Activated naive CD4-positive, alpha-beta T cell treated with anti-CD3 and anti-CD28 coated beads, Interleukin-2, amount 50 U/mL, for 24 hours (primary cell): ENCODE measurements around the gene PFN1.
A peak's percentile ranks its signal among the peaks of the same experiment; 100 is the strongest.

Source experiments
- H3K27ac Mint-ChIP-seq: one replicate; pipeline ENCODE4 v1.8.0; 2021; ENCODE audit warnings: mild to moderate bottlenecking, mixed read lengths
- H3K27me3 Mint-ChIP-seq: one replicate; pipeline ENCODE4 v1.8.0; 2021; ENCODE audit warnings: mixed read lengths
- H3K36me3 Mint-ChIP-seq: one replicate; pipeline ENCODE4 v1.8.0; 2021; ENCODE audit warnings: mixed read lengths
- H3K4me1 Mint-ChIP-seq: one replicate; pipeline ENCODE4 v1.8.0; 2021; ENCODE audit warnings: mixed read lengths
- H3K4me3 Mint-ChIP-seq: one replicate; pipeline ENCODE4 v1.8.0; 2021; ENCODE audit warnings: mild to moderate bottlenecking, mixed read lengths
- H3K9me3 Mint-ChIP-seq: one replicate; pipeline ENCODE4 v1.8.0; 2021; ENCODE audit warnings: mixed read lengths

The PFN1 gene

DNA sequence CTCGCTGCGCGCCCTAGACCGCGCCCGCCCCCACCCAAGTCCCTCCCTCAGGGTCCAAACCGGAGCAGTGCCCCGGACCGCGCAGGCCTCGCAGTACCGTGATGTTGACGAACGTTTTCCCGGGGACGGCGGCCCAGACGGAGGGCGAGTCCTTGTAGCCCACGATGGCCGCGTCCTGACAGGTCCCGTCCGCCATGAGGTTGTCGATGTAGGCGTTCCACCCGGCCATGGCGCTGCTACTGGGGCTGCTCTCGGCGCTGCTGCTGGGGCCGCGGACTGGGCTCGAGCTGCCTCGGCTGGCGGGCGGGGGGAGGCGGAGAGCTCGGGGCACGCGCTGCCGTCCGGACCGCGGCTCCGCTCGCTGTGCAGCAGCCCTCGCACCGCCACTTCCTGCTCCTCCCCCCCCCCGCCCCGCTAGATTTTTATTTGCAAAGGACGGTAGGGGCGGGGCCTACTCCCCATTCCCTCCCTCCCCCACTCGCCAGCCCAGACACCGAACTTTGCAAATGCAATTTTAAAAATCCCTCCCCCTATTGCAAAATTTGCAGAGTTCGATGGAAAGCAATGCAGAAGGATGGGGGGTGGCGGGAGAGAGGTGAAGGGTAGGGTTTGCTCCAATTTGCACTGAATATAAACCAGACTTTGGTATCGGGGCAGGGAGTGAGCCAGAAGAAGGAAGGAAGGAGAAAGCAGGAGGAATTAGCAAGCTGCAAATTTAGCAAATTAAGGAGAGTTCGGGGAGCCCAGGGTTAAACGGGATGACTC is at the start of gene PFN1:
PFN1 (minus strand) TSS at position 365 of the 765 bp plus-strand sequence; CDS start at position 229, 136 bp downstream.
- Mint-ChIP-seq H3K27ac (peak within 1 kb of the TSS; percentile 100), H3K9me3 (no peaks in the 10 kb centered on the region), H3K4me3 (peak within 1 kb of the TSS; percentile 100), H3K27me3 (no peaks in the 10 kb centered on the region), H3K36me3 (peaks cover 22% of the 10 kb centered on the region), H3K4me1 (peaks cover 38% of the 10 kb centered on the region)

- H3K27ac Mint-ChIP-seq = peak within 1 kb of the TSS; percentile 68
- peaks cover 20% of the 10 kb centered on the region for H3K4me1 Mint-ChIP-seq
- H3K4me3 Mint-ChIP-seq = peak within 1 kb of the TSS; percentile 87
- no peaks in the 10 kb centered on the region for H3K27me3 Mint-ChIP-seq
- no peaks in the 10 kb centered on the region for H3K9me3 Mint-ChIP-seq
- H3K36me3 Mint-ChIP-seq = no peaks in the 10 kb centered on the region
Observed at GRCh38 chr17:4997302-4998026, 49.1 kb upstream of the PFN1 start, which contains the start of the genes INCA1 and KIF1C. TSS of gene INCA1 (minus strand) at chr17:4997522. CDS start at chr17:4994437, 3,085 bp downstream. TSS of gene KIF1C (plus strand) at chr17:4997950. CDS start at chr17:5000247, 2,297 bp downstream.

DNA sequence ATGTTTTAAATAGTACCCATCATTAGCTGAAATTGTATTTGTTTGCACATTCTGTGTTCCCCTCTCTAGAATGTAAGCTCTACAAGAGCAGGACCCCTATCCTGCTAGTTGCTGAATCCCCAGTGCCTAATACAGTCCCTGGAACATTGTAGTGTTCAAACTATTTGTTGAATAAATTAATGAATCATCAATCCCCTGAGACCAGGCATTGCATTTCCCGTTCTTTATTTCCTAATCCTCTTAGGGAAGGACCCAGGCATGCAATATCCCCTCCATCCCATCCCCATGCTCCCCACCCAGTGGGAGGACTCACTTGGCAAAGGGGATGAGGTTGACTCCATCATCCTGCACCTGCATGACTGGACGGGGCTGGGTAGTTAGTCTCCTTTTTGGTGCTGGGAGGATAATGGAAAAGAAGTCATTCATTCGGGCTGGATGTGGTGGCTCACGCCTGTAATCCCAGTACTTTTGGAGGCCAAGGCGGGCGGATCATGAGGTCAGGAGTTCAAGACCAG is 45.8 kb upstream of the PFN1 start:
- Mint-ChIP-seq H3K9me3 (no peaks in the 10 kb centered on the region), H3K4me1 (peaks cover 26% of the 10 kb centered on the region), H3K36me3 (no peaks in the 10 kb centered on the region), H3K4me3 (no peak overlapping the region), H3K27ac (no peak overlapping the region), H3K27me3 (no peaks in the 10 kb centered on the region)

DNA sequence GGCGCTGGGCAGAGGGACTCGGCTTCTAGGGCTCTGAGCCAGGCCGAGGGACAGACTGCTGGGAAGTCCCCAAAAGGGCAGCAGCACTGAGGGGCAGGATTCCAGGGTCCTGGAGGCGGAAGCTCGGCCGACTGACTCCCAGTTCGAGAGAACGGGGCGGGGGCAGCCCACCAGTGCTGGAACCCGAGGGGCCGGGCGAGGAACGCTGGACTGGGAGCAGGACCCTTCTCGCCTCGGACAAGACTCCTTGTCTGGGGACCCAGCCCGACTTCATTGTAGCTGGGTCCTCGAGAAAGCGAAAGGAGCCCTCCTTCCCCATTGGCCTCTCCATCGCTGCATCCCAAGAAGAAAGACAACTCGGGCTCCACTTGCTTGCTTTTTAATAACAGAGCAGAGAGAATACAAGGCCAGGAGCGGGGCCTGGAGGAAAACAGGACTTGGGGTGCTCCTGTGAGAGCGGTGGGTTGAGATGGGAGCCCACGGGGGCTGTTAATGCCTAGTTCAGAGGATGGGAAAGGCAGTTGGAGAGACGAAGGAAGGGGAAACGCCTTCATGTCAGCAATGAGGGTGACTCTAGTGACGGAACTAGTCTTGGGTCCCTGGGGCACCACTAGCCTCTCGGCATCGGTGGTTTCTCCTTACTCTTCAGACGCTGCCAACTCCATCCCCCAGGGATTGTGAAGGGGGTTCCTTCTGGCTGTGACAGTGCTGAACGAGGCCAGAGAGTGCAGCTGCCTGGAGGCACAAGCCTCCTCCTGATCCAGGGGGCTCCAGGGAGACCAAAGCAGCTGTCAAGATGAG is 39.6 kb upstream of the PFN1 start:
- no peaks in the 10 kb centered on the region for H3K27me3 Mint-ChIP-seq
- peak overlapping the region; percentile 90 for H3K27ac Mint-ChIP-seq
- H3K9me3 Mint-ChIP-seq = no peaks in the 10 kb centered on the region
- peak overlapping the region; percentile 98 for H3K4me3 Mint-ChIP-seq
- peaks cover 45% of the 10 kb centered on the region for H3K4me1 Mint-ChIP-seq
- no peaks in the 10 kb centered on the region for H3K36me3 Mint-ChIP-seq

DNA sequence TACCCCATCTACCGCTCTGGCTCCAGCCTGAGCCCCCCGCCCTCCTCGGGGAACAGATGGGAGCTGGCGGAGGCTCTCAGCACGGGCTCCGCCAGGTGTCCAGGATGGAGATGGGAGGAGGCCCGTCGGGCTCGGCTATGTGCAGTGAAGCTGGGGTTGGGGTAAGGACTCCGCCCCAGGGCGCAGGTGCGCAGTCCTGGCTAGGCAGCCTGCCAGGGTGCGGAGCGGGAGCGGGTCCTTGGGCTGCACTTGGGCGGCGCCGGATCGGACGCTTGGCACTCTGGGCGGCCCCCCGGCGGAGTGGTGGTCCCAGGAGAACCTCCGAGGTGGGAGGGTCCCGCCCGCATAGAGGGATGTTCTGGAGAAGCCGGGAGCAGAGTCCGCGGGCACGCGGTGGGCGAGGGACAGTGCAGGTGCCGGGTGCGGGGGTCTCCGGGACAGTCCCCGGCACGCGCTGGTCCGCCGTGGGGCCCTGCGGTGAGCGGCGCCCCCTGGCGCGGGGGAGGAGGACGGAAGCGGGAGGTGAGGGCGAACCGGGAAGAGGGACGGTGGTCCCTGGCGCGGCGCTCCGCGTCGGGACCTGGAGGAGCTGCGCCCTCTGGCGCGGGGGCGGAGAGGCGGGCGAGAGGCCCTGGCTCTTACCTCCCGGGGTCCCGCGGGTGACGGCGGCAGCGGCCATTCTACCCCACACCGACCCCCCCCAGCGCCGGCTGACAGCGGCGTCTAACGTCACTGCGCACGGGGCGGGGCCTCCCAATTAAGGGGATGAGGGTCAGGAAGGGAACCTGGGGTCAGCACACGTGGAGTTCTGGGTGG is 38.8 kb upstream of the PFN1 start, which contains the start of gene CAMTA2:
CAMTA2 (minus strand) TSS at position 725 of the 816 bp plus-strand sequence. CDS start 1,453 bp downstream, outside the sequence.
- no peaks in the 10 kb centered on the region for H3K27me3 Mint-ChIP-seq
- peak within 1 kb of the TSS; percentile 98 for H3K4me3 Mint-ChIP-seq
- peaks cover 3% of the 10 kb centered on the region for H3K36me3 Mint-ChIP-seq
- peaks cover 49% of the 10 kb centered on the region for H3K4me1 Mint-ChIP-seq
- H3K9me3 Mint-ChIP-seq = no peaks in the 10 kb centered on the region
- H3K27ac Mint-ChIP-seq = peak within 1 kb of the TSS; percentile 90

- H3K9me3 Mint-ChIP-seq = no peaks in the 10 kb centered on the region
- H3K27ac Mint-ChIP-seq = peak overlapping the region; percentile 87
- peaks cover 3% of the 10 kb centered on the region for H3K36me3 Mint-ChIP-seq
- H3K4me1 Mint-ChIP-seq = peaks cover 44% of the 10 kb centered on the region
- H3K4me3 Mint-ChIP-seq = peak overlapping the region; percentile 98
- H3K27me3 Mint-ChIP-seq = no peaks in the 10 kb centered on the region
Observed at GRCh38 chr17:4986403-4986802, 38.1 kb upstream of the PFN1 start.

DNA sequence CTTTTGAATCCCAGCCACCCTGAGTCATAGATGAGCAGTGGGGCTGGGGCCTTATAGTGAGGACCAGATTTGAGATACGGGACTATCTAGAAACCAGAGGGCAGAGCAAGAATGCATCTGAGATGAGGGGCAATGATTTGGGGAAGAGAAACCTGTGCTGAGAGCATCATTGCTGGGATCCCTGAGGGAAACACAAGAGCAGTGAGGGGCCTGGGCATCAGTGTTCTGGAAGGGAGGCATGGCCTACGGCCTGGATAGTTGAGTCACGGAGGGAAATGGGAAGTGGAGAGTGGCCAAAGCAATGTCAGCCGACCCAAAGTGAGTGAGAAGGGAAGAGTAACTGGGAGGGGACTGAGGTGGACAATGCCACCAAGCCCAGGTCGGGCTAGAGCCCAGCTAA is 34.0 kb upstream of the PFN1 start:
- no peaks in the 10 kb centered on the region for H3K9me3 Mint-ChIP-seq
- peaks cover 14% of the 10 kb centered on the region for H3K36me3 Mint-ChIP-seq
- H3K27ac Mint-ChIP-seq = no peak overlapping the region
- no peaks in the 10 kb centered on the region for H3K27me3 Mint-ChIP-seq
- H3K4me3 Mint-ChIP-seq = no peak overlapping the region
- H3K4me1 Mint-ChIP-seq = peaks cover 35% of the 10 kb centered on the region

DNA sequence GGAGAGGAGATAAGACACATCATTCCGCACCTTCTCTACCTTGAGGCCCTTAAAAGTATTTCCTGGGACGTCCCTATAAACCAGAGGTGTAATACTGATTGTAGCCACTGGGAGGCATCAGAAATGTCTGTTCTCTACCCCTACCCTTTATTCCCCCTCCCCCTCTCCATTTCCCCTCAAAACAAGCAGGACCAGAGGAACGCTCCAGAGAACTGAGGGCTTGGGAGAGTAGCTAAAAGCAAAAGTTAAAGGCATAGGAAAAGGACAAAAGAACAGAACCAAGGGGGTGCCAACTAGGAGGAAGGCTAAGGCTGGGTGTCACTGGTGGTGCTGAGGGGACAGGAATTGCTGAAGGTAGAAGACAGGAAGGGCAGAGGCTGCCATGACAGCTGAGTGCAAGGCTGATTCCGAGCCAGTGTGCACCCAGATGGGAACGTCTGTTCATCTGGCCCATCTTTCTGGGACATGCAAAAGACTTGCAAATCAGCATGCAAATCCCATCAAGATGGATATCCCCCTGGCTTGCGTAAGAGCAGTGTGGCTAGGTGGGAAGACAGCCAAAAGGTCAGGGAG is 32.4 kb upstream of the PFN1 start:
- Mint-ChIP-seq H3K4me3 (peak overlapping the region; percentile 45), H3K4me1 (peaks cover 24% of the 10 kb centered on the region), H3K36me3 (peaks cover 14% of the 10 kb centered on the region), H3K9me3 (no peaks in the 10 kb centered on the region), H3K27ac (peak overlapping the region; percentile 88), H3K27me3 (no peaks in the 10 kb centered on the region)

- no peaks in the 10 kb centered on the region for H3K27me3 Mint-ChIP-seq
- H3K27ac Mint-ChIP-seq = no peak overlapping the region
- no peaks in the 10 kb centered on the region for H3K9me3 Mint-ChIP-seq
- H3K4me3 Mint-ChIP-seq = no peak overlapping the region
- H3K36me3 Mint-ChIP-seq = peaks cover 19% of the 10 kb centered on the region
- peaks cover 21% of the 10 kb centered on the region for H3K4me1 Mint-ChIP-seq
Observed at GRCh38 chr17:4978726-4979125, 30.4 kb upstream of the PFN1 start.

GRCh38 chr17:4974115-4974670 is 25.9 kb upstream of the PFN1 start:
- Mint-ChIP-seq H3K36me3 (peaks cover 18% of the 10 kb centered on the region), H3K27me3 (no peaks in the 10 kb centered on the region), H3K4me1 (peaks cover 26% of the 10 kb centered on the region), H3K27ac (peak overlapping the region; percentile 76), H3K4me3 (no peak overlapping the region), H3K9me3 (no peaks in the 10 kb centered on the region)

DNA sequence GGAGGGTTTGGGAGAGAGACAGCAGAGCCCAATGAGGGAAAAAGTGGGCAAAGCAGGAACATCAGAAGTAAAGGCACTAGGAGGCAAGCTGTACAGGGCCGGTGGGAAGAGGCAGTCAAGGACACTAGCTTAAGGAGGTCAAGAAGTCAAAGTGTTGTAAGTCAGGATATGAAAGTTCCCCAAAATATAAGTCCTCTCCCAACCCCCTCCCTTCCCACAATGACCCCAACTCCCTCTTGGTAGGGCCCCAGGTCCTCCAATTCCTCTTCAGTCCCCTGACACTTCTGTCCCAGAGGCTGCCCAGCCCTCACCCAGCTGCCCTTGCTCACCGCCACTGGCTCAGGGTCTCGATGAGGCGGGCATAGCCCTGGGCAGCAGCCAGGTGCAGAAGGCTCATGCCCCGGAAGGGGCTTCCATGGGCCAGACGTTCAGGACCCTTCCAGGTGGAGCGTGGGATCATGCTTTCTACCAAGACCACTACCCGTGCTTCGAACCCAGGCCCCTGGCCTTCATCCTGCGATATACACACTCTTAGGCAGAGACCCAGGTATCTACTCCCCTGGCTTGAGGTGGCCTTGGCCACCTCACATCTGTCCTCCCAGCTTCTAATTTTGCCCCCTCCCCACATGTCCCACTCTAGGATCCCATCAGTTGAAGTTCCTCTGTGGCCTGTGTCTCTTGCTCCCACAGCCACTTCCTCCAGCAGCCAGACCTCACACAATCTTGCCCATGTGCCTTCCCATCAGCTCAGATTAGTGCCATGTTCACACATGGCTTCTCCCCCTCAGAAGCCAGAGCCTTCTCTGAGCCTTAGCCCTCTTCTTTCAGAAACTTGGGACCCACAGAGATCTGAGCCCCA is 25.2 kb upstream of the PFN1 start:
- peak overlapping the region; percentile 35 for H3K27ac Mint-ChIP-seq

DNA sequence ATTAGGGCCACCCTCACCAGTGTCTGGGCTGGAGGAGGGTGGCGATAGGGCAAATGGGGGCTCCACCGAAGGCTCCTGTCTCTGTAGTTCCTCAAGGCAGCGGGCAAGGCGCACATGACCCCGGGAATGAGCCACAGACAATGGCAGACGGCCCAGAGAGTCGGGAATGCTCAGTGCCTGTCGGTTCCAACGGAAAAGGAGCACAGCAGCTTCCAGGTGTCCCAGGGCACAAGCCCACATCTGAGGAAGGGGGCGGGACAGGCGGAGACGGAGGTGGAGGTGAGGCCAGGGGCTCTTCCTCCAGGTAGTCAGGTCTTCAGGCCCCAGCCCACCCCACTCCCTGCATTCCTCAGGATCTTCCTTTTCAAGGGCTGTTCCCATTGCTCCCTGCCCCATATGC is 24.4 kb upstream of the PFN1 start:
- Mint-ChIP-seq H3K4me3 (no peak overlapping the region), H3K36me3 (peaks cover 21% of the 10 kb centered on the region), H3K4me1 (peaks cover 31% of the 10 kb centered on the region), H3K27ac (peak overlapping the region; percentile 81), H3K9me3 (no peaks in the 10 kb centered on the region), H3K27me3 (no peaks in the 10 kb centered on the region)

More for the DNA sequence above, 25.2 kb upstream of the PFN1 start:
- no peaks in the 10 kb centered on the region for H3K27me3 Mint-ChIP-seq
- H3K36me3 Mint-ChIP-seq = peaks cover 23% of the 10 kb centered on the region
- H3K9me3 Mint-ChIP-seq = no peaks in the 10 kb centered on the region
- no peak overlapping the region for H3K4me3 Mint-ChIP-seq
- H3K4me1 Mint-ChIP-seq = peaks cover 31% of the 10 kb centered on the region

GRCh38 chr17:4972322-4972721 is 24.0 kb upstream of the PFN1 start:
- peaks cover 31% of the 10 kb centered on the region for H3K4me1 Mint-ChIP-seq

More at GRCh38 chr17:4972322-4972721, 24.0 kb upstream of the PFN1 start:
- Mint-ChIP-seq H3K4me3 (no peak overlapping the region), H3K9me3 (no peaks in the 10 kb centered on the region), H3K27ac (peak overlapping the region; percentile 81), H3K27me3 (no peaks in the 10 kb centered on the region), H3K36me3 (peaks cover 21% of the 10 kb centered on the region)
